ENCODE results near the gene TEKT3.

The TEKT3 gene

DNA sequence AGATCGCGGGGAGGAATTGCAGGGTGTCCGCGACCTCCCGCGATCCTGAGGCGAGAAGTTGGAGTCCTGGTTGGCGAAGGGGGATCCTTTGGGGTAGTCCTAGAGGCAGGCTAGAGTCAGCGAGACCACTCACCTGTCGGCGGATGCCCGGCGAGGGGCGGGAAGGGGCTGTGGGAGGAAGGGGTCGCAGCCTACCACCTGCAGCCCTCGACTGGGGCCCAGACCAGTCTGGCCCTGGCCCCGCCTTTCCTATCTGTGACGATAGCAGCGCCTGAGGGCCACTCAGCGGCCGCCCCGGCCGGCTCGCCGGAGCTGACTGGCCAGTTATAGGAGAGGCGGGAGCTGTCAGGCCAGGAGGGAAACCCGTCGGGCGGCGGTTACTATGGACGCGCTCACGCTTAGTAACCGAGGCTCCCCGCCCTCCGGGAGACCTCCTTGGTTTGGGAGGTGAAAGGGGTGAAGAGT lies at the start of gene TEKT3:
TEKT3 (minus strand) TSS at position 213 of the 465 bp plus-strand sequence. CDS start 10,012 bp downstream, outside the sequence.
- DNase-seq (ENCODE audit: low read depth, low spot score), result peak; percentile 98

DNA sequence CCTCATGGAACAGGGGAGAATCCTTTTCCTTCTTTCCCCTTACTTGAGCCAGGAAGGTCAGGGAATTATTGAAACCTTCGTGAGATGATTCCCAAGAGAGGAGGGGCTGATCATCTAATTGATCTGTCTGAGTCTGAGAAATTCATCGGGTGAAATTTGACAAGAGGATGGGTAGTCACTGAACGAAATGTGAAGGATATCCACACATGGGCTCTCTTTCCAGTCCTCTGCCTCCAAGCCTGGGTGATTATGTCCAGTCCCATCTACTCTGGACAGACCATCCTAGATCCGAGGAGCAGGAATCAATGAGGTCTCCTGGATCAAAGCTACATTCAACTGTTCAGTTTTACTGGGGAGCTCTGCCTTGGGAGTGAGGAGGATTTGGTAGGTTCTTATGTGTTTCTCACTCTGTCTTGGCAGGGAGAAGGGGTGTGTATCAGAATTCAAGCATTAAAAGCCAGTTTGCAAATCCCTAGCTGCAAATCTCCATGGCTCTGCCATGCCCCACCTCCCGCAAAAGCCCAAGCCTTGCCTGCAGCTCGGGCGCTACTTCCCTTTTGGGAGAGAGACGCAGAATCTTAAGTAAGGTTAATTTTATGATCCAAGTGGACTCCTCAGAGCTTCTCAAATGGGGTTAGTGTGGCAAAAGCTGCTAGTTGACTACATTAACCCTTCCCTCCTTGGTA lies 47.1 kb upstream of the TEKT3 start:
- DNase-seq (ENCODE audit: low read depth, low spot score), result no peak

- DNase-seq (ENCODE audit: low read depth, low spot score), result no peak
These were observed 44.7 kb upstream of the TEKT3 start for GRCh38 chr17:15386083-15386482.

DNA sequence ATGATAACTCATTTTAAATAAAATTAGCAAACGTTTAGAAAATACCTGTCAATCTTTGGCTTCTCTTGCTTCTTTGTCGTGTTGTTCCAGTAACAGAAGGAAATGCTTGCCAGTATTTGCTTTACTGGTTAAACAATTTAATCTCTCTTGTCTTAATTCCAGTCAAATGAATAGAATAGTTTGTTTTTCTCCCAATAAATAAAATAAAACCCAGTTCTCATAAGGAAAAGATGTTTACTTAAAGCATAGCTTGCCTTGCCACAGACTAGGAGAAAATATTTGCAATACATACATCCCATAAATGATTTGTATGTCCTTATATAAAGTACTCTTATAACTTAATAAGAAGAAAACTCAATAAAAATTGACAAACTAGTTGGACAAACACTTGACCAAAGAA lies 43.9 kb upstream of the TEKT3 start:
- no peak for DNase-seq (ENCODE audit: low read depth, low spot score)

DNA sequence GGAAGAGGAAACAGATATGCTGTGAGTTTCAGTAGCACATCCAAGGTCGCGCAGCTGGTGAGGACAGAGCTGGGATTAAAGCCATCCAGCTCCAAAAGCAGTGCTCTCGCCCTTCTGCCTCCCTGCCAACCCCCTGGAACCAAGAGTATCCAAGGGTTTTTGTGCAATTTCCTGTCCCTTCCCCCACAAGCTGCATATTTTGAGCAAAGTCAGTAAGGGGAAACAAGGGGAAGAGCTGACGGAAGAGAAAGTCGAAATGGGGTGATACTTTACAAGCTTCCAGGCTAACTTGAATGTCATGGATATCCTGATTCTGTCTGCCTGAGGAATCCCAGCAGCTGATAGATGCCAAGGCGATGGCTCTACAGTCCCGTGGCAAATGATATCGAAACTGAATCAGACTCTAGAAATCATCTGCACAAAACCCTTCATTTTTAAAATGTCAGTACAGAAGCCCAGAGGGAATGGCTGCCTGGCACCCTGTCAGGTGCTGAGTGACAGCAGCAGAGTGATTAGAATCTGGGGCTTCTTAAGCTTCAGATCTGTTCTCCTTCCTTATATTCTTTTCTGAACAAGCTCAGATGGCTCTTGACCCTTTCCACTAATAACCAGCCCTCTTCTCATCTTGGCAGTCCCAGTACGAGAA lies 42.9 kb upstream of the TEKT3 start:
- DNase-seq (ENCODE audit: low read depth, low spot score), result no peak

DNA sequence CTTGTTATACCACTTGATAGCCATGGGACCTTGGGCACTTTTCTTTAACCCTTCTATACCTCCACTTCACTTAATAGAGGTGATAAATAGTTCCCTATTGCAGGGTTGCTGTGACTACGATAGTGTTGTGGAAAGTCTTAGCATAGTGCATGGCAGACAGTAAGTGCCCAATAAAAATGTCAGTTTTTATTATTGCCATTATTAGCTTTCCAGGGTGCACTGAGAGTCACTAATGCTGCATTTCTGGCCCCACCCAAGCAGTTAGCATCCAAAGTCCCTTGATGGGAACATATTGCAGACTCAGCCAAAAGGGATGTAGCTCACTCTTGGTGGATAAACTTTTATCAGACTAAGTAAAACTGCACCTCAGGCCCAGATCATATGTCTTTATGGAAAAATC lies 41.5 kb upstream of the TEKT3 start:
- no peak for DNase-seq (ENCODE audit: low read depth, low spot score)

GRCh38 chr17:15381707-15382106 lies 40.3 kb upstream of the TEKT3 start:
- DNase-seq (ENCODE audit: low read depth, low spot score), result no peak

GRCh38 chr17:15380446-15380845 lies 39.0 kb upstream of the TEKT3 start:
- DNase-seq (ENCODE audit: low read depth, low spot score), result no peak

- no peak for DNase-seq (ENCODE audit: low read depth, low spot score)
These were observed 38.3 kb upstream of the TEKT3 start for GRCh38 chr17:15379659-15380058.

DNA sequence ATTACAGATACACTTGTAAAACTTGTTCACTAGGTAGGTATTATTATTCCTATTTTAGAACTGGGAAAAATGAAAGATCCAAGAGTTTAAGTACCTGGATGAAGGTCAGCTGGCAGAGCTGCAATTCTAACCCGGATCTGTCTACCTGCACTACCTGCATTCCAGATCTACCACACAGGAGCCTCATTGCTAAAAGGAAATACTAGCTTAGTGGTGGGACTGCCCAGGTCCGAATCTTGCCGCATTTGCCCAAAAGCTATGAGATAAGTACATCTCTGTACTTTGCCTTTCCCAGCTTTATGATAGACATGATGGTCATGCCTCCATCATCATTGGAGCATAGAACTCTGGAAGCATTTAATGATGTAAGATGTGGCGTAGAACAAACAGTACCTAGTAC lies 36.8 kb upstream of the TEKT3 start:
- DNase-seq (ENCODE audit: low read depth, low spot score), result no peak

DNA sequence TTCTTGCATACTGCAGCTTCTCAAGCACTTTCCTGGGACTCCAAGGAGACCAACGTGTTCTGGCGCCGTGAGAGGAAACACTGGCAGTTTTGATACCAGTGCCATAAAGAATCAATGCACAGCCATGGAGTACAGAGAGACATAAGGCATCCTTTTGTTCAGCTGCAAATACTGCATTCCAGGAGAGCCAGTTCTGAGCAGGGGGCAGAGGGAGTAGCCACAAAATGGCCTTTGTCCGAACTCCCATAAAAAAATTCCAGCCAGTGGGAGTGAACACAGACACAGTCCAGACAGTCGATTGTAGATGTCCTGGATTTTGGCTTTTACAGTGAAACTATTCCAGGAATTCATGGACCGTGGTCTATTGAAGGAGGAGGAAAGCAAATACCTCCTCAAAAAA lies 36.2 kb upstream of the TEKT3 start:
- peak; percentile 81 for DNase-seq (ENCODE audit: low read depth, low spot score)

DNA sequence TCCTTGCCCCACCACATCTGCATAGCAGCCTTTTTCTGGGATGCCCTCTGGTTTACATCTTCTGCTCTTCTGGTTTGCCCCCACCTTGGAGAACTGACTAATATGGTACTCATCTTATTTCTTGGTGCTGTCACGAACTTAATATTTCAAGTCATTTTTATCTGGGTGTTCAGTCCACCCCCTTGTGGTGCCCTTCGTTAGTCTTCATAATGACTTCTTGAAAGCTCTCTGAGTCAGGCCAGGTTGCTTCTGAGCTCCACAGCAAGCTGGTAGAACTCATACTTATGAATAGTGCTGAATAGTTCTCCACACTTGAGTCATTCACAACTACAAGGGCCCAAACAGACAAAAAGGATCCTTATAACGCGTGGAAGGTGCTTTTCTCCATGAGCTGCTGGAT lies 35.8 kb upstream of the TEKT3 start:
- no peak for DNase-seq (ENCODE audit: low read depth, low spot score)

DNA sequence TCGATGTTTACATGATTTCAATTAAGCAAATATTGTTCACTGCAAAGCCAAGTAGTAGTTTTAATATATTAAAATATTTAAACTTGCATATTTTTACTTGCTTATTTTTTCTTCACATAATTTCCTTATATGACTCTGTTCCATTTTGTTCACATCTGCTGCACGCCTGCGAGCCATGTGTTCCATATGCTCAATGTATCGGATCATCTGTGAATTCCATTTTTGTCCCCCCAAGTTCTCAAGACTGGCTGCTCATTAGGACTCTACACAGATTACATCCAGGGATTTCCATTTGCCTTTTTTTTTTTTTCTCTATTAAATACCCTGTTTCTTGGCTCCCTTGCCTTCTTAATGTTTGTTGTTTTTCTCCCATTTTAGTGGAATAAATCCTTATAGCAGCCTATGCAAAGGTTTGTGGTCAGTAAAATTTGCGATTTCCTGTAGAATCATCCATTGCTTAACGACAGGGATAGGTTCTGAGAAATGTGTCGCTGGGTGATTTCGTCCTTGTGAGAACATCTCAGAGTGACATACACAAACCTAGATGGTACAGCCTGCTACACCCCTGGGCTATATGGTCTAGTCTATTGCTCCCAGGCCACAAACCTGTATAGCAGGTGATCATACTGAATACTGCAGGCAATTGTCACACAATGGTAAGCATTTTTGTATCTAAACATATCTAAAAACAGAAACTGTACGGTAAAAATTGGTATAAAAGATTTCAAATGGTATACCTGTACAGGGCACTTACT lies 30.2 kb upstream of the TEKT3 start:
- no peak for DNase-seq (ENCODE audit: low read depth, low spot score)

DNA sequence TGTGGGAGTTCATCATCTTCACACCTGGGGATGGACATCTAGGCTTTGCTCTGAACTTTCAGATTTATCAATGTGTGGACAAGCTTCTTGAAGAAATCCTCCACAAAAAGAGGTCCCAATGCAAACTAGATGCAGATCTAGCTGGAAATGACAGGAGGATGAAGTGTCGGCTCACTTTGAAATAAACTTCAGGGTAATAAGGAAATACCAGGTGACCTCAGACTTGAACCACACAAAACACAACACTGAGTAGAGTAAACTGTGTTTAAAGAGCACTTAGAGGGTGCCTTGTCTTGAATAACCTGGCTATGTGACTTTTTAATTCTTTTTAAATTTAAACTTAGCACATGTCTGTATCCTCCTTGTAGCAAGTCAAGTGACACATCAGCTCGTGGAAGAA lies 27.2 kb upstream of the TEKT3 start:
- DNase-seq (ENCODE audit: low read depth, low spot score), result no peak

GRCh38 chr17:15366026-15366425 lies 24.6 kb upstream of the TEKT3 start:
- DNase-seq (ENCODE audit: low read depth, low spot score), result no peak

DNA sequence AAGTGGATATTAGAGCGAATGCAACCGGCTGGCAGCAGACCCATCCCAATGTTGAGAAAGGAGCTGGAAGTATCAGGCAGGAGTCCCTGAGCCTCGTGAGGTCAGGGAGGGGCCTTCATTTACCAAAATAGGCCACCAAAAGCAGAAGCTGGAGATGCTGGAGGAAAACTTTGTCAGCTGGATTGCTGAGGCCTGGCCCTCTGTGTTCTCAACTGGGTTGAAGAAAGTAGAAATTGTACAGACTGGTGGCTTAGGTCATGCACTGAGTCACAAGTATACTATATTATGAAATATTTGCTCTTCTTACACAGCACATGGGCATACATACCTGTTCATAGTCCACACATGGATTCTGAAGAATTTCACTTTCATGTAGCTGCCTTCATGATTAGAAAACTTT lies 23.2 kb upstream of the TEKT3 start:
- no peak for DNase-seq (ENCODE audit: low read depth, low spot score)

- no peak for DNase-seq (ENCODE audit: low read depth, low spot score)
These were observed 22.3 kb upstream of the TEKT3 start for GRCh38 chr17:15363702-15364101.

DNA sequence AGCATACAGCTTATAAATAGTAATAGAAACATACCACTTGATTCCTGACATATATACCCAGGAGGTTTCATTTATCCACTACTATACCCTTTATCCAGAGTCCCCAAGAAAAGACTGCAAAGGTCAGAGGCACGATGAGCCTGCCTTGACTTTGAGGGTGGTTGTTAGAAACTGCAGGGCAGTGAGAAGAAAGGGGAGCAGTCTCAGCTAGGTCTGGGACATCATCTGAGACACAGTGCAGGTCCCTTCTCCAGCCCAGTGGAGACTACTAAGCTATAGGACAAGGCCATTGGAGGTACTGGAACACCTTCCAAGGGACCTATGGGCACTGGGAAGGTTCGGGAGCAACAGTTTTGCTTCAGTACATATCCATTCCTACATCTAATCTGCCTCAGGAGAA lies 20.2 kb upstream of the TEKT3 start:
- no peak for DNase-seq (ENCODE audit: low read depth, low spot score)

- no peak for DNase-seq (ENCODE audit: low read depth, low spot score)
These were observed 19.8 kb upstream of the TEKT3 start for GRCh38 chr17:15361151-15361550.

- DNase-seq (ENCODE audit: low read depth, low spot score), result no peak
These were observed 12.9 kb upstream of the TEKT3 start for GRCh38 chr17:15354256-15354655.

- no peak for DNase-seq (ENCODE audit: low read depth, low spot score)
These were observed 10.5 kb upstream of the TEKT3 start for GRCh38 chr17:15351925-15352324.

GRCh38 chr17:15351478-15351840 lies 10.1 kb upstream of the TEKT3 start:
- DNase-seq (ENCODE audit: low read depth, low spot score), result peak; percentile 71

All from ELF-1 (cell line).